HG02885 (cell line): ENCODE measurements around the gene TMEM232.
"Not testable (repeated sequence)": the region's sequence is repeated elsewhere in the genome, so short reads cannot be mapped to it uniquely, and the experiment has no call there.

Experiments
- ATAC-seq: cut with Tn5 transposase; IDR thresholded peaks from one replicate; pipeline ENCODE4 v1.9.1; 2021; ENCODE audit warnings: mild to moderate bottlenecking; ENCODE audit not compliant: unreplicated experiment, poor library complexity

TMEM232 gene

GRCh38 chr5:110716247-110717245 lies 9.9 kb downstream of the TMEM232 start:
- ATAC-seq, result peak; percentile 81

- no peak for ATAC-seq
These were observed 19.1 kb downstream of the TMEM232 start for GRCh38 chr5:110707260-110707844.

- no peak for ATAC-seq
These were observed 21.1 kb downstream of the TMEM232 start for GRCh38 chr5:110705349-110705748.

GRCh38 chr5:110703481-110703880 lies 23.0 kb downstream of the TMEM232 start:
- no peak for ATAC-seq

GRCh38 chr5:110702704-110703103 lies 23.8 kb downstream of the TMEM232 start:
- ATAC-seq, result no peak

GRCh38 chr5:110702300-110702699 lies 24.2 kb downstream of the TMEM232 start:
- ATAC-seq, result no peak

GRCh38 chr5:110692669-110693068 lies 33.8 kb downstream of the TMEM232 start:
- ATAC-seq, result not testable (repeated sequence)

GRCh38 chr5:110690587-110690986 lies 35.9 kb downstream of the TMEM232 start:
- ATAC-seq, result not testable (repeated sequence)

GRCh38 chr5:110687485-110687884 lies 39.0 kb downstream of the TMEM232 start:
- no peak for ATAC-seq

GRCh38 chr5:110686270-110686669 lies 40.2 kb downstream of the TMEM232 start:
- no peak for ATAC-seq

- ATAC-seq, result no peak
These were observed 44.5 kb downstream of the TMEM232 start for GRCh38 chr5:110681953-110682352.

GRCh38 chr5:110681109-110681508 lies 45.4 kb downstream of the TMEM232 start:
- no peak for ATAC-seq

GRCh38 chr5:110676554-110676953 lies 49.9 kb downstream of the TMEM232 start:
- ATAC-seq, result not testable (repeated sequence)

GRCh38 chr5:110665184-110665726 lies 61.2 kb downstream of the TMEM232 start:
- peak; percentile 53 for ATAC-seq

GRCh38 chr5:110663525-110663924 lies 62.9 kb downstream of the TMEM232 start:
- peak; percentile 86 for ATAC-seq

GRCh38 chr5:110658006-110658405 lies 68.5 kb downstream of the TMEM232 start:
- no peak for ATAC-seq

- no peak for ATAC-seq
These were observed 73.1 kb downstream of the TMEM232 start for GRCh38 chr5:110653231-110653970.

- no peak for ATAC-seq
These were observed 75.0 kb downstream of the TMEM232 start for GRCh38 chr5:110651507-110651906.

- ATAC-seq, result no peak
These were observed 82.1 kb downstream of the TMEM232 start for GRCh38 chr5:110644357-110644756.
